Erythroblast (primary cell): ENCODE results near the gene STAC3.
A peak's percentile ranks its signal among the peaks of the same experiment; 100 is the strongest.

Source experiments
- DNase-seq, 2 experiments: peaks; one replicate each; lab custom pipeline; 2025; lab: John Stamatoyannopoulos, UW
- GATA1 ChIP-seq: IDR thresholded peaks from 2 replicates; pipeline ENCODE4 v1.6.1; 2011; ENCODE audit warnings: low read depth, mild to moderate bottlenecking, control low read depth, low read length, moderate library complexity
- POLR2A ChIP-seq: IDR thresholded peaks from 2 replicates; pipeline ENCODE4 v1.6.1; 2011; ENCODE audit warnings: mild to moderate bottlenecking, low read length

Gene STAC3

GRCh38 chr12:57218030-57218853, 32.7 kb downstream of the STAC3 start:
- peak in 1 of 2 experiments; percentile 21 for DNase-seq
- no peak for TF ChIP-seq POLR2A
- no peak for TF ChIP-seq GATA1

- TF ChIP-seq POLR2A (no peak), GATA1 (no peak)
- DNase-seq: peak in 1 of 2 experiments; percentile 16
These were observed 33.8 kb downstream of the STAC3 start for GRCh38 chr12:57216921-57217879.

- TF ChIP-seq GATA1: no peak
- no peak for TF ChIP-seq POLR2A
- peak in 1 of 2 experiments; percentile 32 for DNase-seq
These were observed 34.7 kb downstream of the STAC3 start, which contains the start of gene NXPH4 for GRCh38 chr12:57216014-57216911. Gene NXPH4 (plus strand): TSS chr12:57216794. CDS start chr12:57216970, 176 bp downstream.

- no peak for TF ChIP-seq GATA1
- no peak for TF ChIP-seq POLR2A
- peak in 1 of 2 experiments; percentile 29 for DNase-seq
These were observed 35.3 kb downstream of the STAC3 start for GRCh38 chr12:57215668-57216013.

DNA sequence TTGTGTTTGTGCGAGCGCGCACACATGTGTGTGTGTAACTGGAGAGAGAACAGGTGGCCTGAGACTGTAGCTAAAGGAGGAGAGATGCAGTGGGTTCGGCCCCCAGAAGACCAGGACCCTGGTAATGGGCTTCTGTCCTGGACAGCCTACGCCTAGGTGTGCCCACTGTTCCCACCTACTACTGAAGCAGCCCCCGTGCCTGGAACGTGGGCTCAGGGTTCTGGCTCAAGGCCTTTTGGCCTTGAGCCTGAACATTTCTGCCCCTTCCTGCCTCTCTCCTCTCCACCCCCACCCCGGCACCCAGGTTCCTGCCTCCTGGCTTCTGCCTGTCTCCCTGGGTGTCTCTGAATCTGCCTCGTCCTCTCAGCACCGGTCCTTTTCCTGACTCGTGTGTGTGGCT, 35.9 kb downstream of the STAC3 start:
- no peak for DNase-seq
- TF ChIP-seq POLR2A: no peak
- TF ChIP-seq GATA1: no peak

GRCh38 chr12:57214398-57214781, 36.6 kb downstream of the STAC3 start:
- DNase-seq: peak; percentile 56 to 75
- no peak for TF ChIP-seq POLR2A

GRCh38 chr12:57213763-57214397, 37.1 kb downstream of the STAC3 start:
- no peak for TF ChIP-seq POLR2A
- no peak for TF ChIP-seq GATA1
- peak in 1 of 2 experiments; percentile 38 for DNase-seq

- peak; percentile 75 to 87 for DNase-seq
- TF ChIP-seq POLR2A: no peak
- no peak for TF ChIP-seq GATA1
These were observed 37.8 kb downstream of the STAC3 start for GRCh38 chr12:57213058-57213715.

DNA sequence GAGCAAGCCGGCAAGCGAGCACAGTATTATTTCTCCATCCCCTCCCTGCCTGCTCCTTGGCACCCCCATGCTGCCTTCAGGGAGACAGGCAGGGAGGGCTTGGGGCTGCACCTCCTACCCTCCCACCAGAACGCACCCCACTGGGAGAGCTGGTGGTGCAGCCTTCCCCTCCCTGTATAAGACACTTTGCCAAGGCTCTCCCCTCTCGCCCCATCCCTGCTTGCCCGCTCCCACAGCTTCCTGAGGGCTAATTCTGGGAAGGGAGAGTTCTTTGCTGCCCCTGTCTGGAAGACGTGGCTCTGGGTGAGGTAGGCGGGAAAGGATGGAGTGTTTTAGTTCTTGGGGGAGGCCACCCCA, 38.3 kb downstream of the STAC3 start:
- TF ChIP-seq GATA1: no peak
- TF ChIP-seq POLR2A: no peak
- DNase-seq: no peak

DNA sequence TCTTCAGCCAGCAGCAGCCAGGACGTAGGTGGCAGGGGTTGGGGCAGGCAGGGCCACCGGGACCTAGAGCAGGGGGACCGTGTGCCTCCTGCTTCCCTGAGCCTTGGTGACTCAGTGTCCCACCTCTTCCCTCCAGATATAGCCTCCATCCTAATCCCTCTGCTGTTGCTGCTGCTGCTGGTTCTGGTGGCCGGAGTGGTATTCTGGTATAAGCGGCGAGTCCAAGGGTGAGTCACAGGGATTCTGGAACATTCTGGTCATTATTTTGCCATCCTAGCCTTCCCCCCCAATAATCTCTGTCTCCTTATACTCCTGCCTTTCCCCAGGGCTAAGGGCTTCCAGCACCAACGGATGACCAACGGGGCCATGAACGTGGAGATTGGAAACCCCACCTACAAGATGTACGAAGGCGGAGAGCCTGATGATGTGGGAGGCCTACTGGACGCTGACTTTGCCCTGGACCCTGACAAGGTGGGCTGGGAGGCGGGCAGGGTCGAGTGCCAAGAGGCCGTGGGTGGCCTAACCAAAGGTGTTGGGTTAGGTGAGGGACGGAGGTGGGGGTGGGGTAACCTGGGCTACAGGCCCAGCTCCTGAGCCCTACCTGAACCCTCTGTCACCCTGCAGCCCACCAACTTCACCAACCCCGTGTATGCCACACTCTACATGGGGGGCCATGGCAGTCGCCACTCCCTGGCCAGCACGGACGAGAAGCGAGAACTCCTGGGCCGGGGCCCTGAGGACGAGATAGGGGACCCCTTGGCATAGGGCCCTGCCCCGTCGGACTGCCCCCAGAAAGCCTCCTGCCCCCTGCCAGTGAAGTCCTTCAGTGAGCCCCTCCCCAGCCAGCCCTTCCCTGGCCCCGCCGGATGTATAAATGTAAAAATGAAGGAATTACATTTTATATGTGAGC, 38.9 kb downstream of the STAC3 start:
- TF ChIP-seq GATA1 (no peak), POLR2A (no peak)
- no peak for DNase-seq

- TF ChIP-seq POLR2A (no peak), GATA1 (no peak)
- DNase-seq: no peak
These were observed 39.9 kb downstream of the STAC3 start for GRCh38 chr12:57210926-57211692.
